Activated B cell treated with CpG ODN at 0.5 μM for 24 hours (primary cell): ENCODE data around the gene CLCA1. TPM values are rescaled to one million over a fixed set of nuclear protein-coding genes. Genes with fewer than 3 reads are reported as not detected.

ENCODE experiments used
- ATAC-seq: fragments of 200-7000 bp; cut with Tn5 transposase; one replicate; pipeline ENCODE4 v1.10.0; 2021; ENCODE audit warnings: low read depth, mild to moderate bottlenecking, moderate library complexity
- CTCF ChIA-PET: fragments of 350-600 bp; sonication (Branson Sonifier 250); formaldehyde crosslinking; loops from one replicate; lab custom pipeline; 2021; ENCODE audit warnings: antibody characterized with exemption; lab: Charles Lee
- POLR2A ChIA-PET: fragments of 350-600 bp; sonication (Branson Sonifier 250); formaldehyde crosslinking; loops from one replicate; lab custom pipeline; 2021; ENCODE audit warnings: antibody characterized with exemption; lab: Charles Lee
- DNase-seq: peaks from one replicate; pipeline ENCODE4 v3.0.0; 2022
- H3K27ac Mint-ChIP-seq: one replicate; pipeline ENCODE4 v1.8.0; 2020; ENCODE audit warnings: mixed read lengths
- H3K27me3 Mint-ChIP-seq: one replicate; pipeline ENCODE4 v1.8.0; 2021; ENCODE audit warnings: mixed read lengths
- H3K36me3 Mint-ChIP-seq: one replicate; pipeline ENCODE4 v1.8.0; 2021; ENCODE audit warnings: low read depth, mixed read lengths
- H3K4me1 Mint-ChIP-seq: one replicate; pipeline ENCODE4 v1.8.0; 2021; ENCODE audit warnings: mixed read lengths
- H3K4me3 Mint-ChIP-seq: one replicate; pipeline ENCODE4 v1.8.0; 2020; ENCODE audit warnings: mild to moderate bottlenecking, mixed read lengths
- H3K9me3 Mint-ChIP-seq: one replicate; pipeline ENCODE4 v1.8.0; 2020; ENCODE audit warnings: mixed read lengths
- intact Hi-C: fragments of 100-400 bp; cut with micrococcal nuclease; formaldehyde crosslinking; loops from one replicate; pipeline ENCODE4 v1.15.1; 2024
- total RNA-seq: library from RNA; stranded (reverse); gene quantifications from 2 replicates; pipeline ENCODE4 v1.2.3, GENCODE V29; 2022
- TF ChIP-seq, protein P1 (sequence below): fragments of 200-600 bp; IDR thresholded peaks from one replicate; pipeline ENCODE4 v1.8.0; 2022; ENCODE audit warnings: antibody characterized with exemption, mild to moderate bottlenecking

CLCA1 gene
- total RNA-seq, 1 donor from 2014 or later = not detected

DNA sequence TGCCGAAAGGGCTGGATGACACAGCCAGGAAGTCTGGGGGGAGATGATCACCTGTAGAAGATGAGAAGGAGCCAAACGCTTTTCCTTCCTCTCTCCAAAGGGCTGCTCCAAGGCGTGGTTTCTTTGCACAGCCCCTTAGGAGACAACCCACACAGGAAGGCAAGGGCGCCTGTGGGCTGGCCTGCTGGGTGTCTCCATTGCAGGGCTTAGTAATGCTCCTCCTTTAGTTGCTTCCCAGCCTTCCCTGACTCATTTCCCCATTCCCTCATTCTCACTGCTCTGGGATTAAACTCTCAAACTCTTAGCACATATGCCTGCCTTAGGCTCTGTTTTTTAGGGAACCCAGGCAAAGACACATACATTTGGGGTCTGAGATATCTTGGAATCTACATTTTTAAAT, 1.7 kb upstream of the CLCA1 start:
- intact Hi-C loops = no loop called here
- no peak overlapping the region for H3K27ac Mint-ChIP-seq
- no peaks in the 10 kb centered on the region for H3K36me3 Mint-ChIP-seq
- H3K9me3 Mint-ChIP-seq = no peaks in the 10 kb centered on the region
- TF ChIP-seq, protein P1, sequence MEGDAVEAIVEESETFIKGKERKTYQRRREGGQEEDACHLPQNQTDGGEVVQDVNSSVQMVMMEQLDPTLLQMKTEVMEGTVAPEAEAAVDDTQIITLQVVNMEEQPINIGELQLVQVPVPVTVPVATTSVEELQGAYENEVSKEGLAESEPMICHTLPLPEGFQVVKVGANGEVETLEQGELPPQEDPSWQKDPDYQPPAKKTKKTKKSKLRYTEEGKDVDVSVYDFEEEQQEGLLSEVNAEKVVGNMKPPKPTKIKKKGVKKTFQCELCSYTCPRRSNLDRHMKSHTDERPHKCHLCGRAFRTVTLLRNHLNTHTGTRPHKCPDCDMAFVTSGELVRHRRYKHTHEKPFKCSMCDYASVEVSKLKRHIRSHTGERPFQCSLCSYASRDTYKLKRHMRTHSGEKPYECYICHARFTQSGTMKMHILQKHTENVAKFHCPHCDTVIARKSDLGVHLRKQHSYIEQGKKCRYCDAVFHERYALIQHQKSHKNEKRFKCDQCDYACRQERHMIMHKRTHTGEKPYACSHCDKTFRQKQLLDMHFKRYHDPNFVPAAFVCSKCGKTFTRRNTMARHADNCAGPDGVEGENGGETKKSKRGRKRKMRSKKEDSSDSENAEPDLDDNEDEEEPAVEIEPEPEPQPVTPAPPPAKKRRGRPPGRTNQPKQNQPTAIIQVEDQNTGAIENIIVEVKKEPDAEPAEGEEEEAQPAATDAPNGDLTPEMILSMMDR = no peak
- DNase-seq (no peak), ATAC-seq (no peak)
- ChIA-PET POLR2A (no interaction called here), CTCF (interaction anchor here (0.7 kb wide), 1 partner anchor 39 kb away, joined by 3 read pairs; no protein-coding TSS in a partner anchor)
- peaks cover 6% of the 10 kb centered on the region for H3K4me1 Mint-ChIP-seq
- H3K4me3 Mint-ChIP-seq = no peak overlapping the region
- peaks cover 14% of the 10 kb centered on the region for H3K27me3 Mint-ChIP-seq

DNA sequence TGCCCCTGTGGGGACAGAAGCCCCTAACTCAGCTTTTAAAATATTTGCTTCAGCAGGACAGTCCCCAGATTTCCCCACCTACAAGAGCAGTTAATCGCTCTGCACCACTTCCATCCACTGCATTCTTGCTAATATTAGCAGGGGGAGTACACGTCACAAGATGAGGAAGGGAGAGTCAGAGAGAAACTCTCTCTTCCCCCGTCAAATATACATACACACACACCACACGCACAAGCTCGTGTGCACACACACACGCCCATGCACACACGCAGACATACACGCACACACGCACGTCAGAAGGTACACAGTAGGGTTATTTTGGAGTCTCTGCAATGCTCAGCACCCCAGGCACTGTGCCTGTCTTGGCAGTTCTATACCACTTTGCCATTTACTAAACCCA, 2.1 kb downstream of the CLCA1 start:
- TF ChIP-seq, protein P1 = no peak
- Mint-ChIP-seq H3K36me3 (no peaks in the 10 kb centered on the region), H3K4me1 (peaks cover 6% of the 10 kb centered on the region), H3K27ac (peak overlapping the region; percentile 6), H3K4me3 (no peak overlapping the region), H3K9me3 (no peaks in the 10 kb centered on the region), H3K27me3 (peaks cover 18% of the 10 kb centered on the region)
- ATAC-seq (peak; percentile 56), DNase-seq (no peak)
- intact Hi-C loops = loop anchor here (5.0 to 10.0 kb wide), 2 partner anchors 216 to 614 kb away; no protein-coding TSS in a partner anchor
- ChIA-PET POLR2A (interaction anchor here (0.6 kb wide), 1 partner anchor 420 kb away, joined by 3 read pairs; no protein-coding TSS in a partner anchor), CTCF (no interaction called here)

DNA sequence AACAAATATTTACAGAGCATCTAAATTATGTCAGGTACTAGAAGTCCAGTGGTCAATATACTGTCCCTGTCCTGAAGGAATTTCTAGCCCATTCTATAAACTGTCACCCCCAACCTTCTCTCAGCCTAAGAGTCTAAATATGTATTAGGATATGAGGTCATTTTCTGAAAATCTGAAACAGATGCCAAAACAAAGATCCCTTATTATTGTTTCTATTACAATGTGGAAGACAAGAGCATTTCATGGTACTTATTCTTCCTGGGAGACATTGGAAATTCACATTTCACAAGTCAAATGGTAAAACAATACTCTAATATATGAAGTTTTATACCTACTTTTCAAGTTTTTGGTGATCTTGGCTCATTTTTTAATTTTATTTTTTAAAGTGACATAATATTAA, 2.6 kb downstream of the CLCA1 start:
- no peak overlapping the region for H3K27ac Mint-ChIP-seq
- TF ChIP-seq, protein P1 = no peak
- POLR2A ChIA-PET = no interaction called here
- H3K27me3 Mint-ChIP-seq = peaks cover 18% of the 10 kb centered on the region
- no peaks in the 10 kb centered on the region for H3K36me3 Mint-ChIP-seq
- DNase-seq (no peak), ATAC-seq (no peak)
- CTCF ChIA-PET = no interaction called here
- H3K4me3 Mint-ChIP-seq = no peak overlapping the region
- intact Hi-C loops = loop anchor here (5.0 to 10.0 kb wide), 2 partner anchors 216 to 614 kb away; no protein-coding TSS in a partner anchor
- H3K4me1 Mint-ChIP-seq = peaks cover 6% of the 10 kb centered on the region
- no peaks in the 10 kb centered on the region for H3K9me3 Mint-ChIP-seq

DNA sequence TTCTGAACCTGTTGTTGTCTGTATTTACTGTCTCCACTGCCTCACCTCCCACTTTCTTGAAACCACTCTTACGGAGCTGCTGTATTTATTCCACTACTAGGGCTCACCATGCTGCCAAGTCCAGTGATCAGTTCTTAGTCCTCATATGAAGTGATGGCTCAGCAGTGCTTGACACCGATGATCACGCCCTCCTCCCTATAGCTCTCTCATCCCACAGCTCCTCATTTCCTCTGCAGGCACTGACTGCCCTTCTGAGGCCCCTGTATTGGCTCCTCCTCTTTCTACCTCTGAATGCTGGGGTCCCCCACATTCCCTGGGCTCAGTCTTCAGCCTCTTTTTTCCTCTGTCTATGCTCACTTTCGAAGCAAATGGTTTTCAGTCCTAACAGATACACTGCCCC, 3.4 kb downstream of the CLCA1 start:
- H3K4me3 Mint-ChIP-seq = no peak overlapping the region
- no peaks in the 10 kb centered on the region for H3K36me3 Mint-ChIP-seq
- TF ChIP-seq, protein P1 = no peak
- ChIA-PET POLR2A (no interaction called here), CTCF (interaction anchor here (1.6 to 2.5 kb wide), 4 partner anchors 11 to 232 kb away, joined by 4 to 7 read pairs (median 6); partner anchors contain the start of gene SH3GLB1)
- no peak overlapping the region for H3K27ac Mint-ChIP-seq
- intact Hi-C loops = loop anchor here (5.0 to 10.0 kb wide), 2 partner anchors 215 to 613 kb away; no protein-coding TSS in a partner anchor
- H3K9me3 Mint-ChIP-seq = no peaks in the 10 kb centered on the region
- H3K4me1 Mint-ChIP-seq = peaks cover 6% of the 10 kb centered on the region
- no peak for ATAC-seq
- peaks cover 18% of the 10 kb centered on the region for H3K27me3 Mint-ChIP-seq
- DNase-seq = no peak

DNA sequence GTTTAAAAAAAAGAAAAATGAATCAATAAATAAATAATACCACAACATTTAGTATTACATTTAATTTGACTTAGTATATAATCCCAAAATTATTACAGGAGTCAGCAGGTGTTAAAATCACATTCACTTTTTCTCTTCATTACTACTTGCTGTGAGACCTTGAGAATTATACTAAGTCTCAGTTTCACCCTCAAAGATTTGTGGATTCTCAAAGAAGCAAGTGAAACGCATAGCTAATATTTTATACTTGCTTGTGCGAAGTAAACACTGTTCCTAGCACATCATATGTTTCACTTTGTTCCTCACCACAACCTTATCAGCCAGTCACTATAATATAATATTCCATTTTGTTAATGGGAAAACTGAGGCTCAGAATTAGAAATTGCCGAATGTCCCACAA, 4.0 kb downstream of the CLCA1 start:
- ATAC-seq = no peak
- Mint-ChIP-seq H3K27ac (no peak overlapping the region), H3K4me1 (peaks cover 6% of the 10 kb centered on the region), H3K4me3 (no peak overlapping the region), H3K9me3 (no peaks in the 10 kb centered on the region), H3K27me3 (peaks cover 18% of the 10 kb centered on the region), H3K36me3 (no peaks in the 10 kb centered on the region)
- TF ChIP-seq, protein P1 = no peak
- DNase-seq = no peak
- POLR2A ChIA-PET = no interaction called here
- CTCF ChIA-PET = interaction anchor here (0.8 to 3.4 kb wide), 9 partner anchors 8 to 232 kb away, joined by 3 to 26 read pairs (median 5); partner anchors contain the start of genes CLCA2 and SH3GLB1
- intact Hi-C loops = loop anchor here (5.0 to 10.0 kb wide), 2 partner anchors 215 to 612 kb away; no protein-coding TSS in a partner anchor
